IMR-90 (cell line): ENCODE data around the gene SYCE3. TPM values are rescaled to one million over a fixed set of nuclear protein-coding genes. Genes with fewer than 3 reads are reported as not detected.

Experiments used
- ATAC-seq: fragments of 200-7000 bp; cut with Tn5 transposase; 2 replicates; pipeline ENCODE4 v1.9.1; 2020; ENCODE audit warnings: low read depth, mild to moderate bottlenecking, moderate library complexity
- BruUV-seq: library from RNA; stranded (reverse); fragments of 400-500 nt; replicated peaks from 2 replicates; lab custom pipeline; 2021; lab: Mats Ljungman, UMichigan
- CTCF ChIA-PET: fragments of 300-600 bp; formaldehyde crosslinking; extraction: SDS; loops from one replicate; lab custom pipeline; 2021; ENCODE audit warnings: antibody characterized with exemption; lab: Yijun Ruan, JAX
- POLR2A ChIA-PET: fragments of 300-600 bp; sonication (Branson Sonifier 250); formaldehyde crosslinking; loops from one replicate; lab custom pipeline; 2022; ENCODE audit warnings: antibody characterized with exemption; ENCODE audit not compliant: unreplicated experiment; lab: Charles Lee
- DNase-seq: peaks from one replicate; pipeline ENCODE4 v3.0.0; 2013
- H2AFZ ChIP-seq: replicated peaks from 2 replicates; pipeline ENCODE3; 2013; ENCODE audit warnings: low read length, mild to moderate bottlenecking; ENCODE audit not compliant: poor library complexity
- H2AK5ac ChIP-seq: 2 replicates; pipeline ENCODE4 v1.6.1; 2013; ENCODE audit warnings: low read depth, low read length, inconsistent platforms
- H2AK9ac ChIP-seq: replicated peaks from 2 replicates; pipeline ENCODE3; 2013; ENCODE audit warnings: mild to moderate bottlenecking, low read depth, low read length, moderate library complexity; ENCODE audit not compliant: poor library complexity
- H2BK120ac ChIP-seq: 2 replicates; pipeline ENCODE4 v1.6.1; 2013; ENCODE audit warnings: low read depth, low read length, inconsistent platforms
- H2BK15ac ChIP-seq: 3 replicates; pipeline ENCODE4 v1.6.1; 2013; ENCODE audit warnings: low read depth, low read length, inconsistent platforms
- H2BK20ac ChIP-seq: 2 replicates; pipeline ENCODE4 v1.6.1; 2013; ENCODE audit warnings: low read depth, mild to moderate bottlenecking, inconsistent platforms, low read length, moderate library complexity
- H2BK5ac ChIP-seq: 2 replicates; pipeline ENCODE4 v1.6.1; 2013; ENCODE audit warnings: mild to moderate bottlenecking, low read depth, low read length, inconsistent platforms; ENCODE audit not compliant: poor library complexity, severe bottlenecking
- H3K14ac ChIP-seq: replicated peaks from 2 replicates; pipeline ENCODE4 v1.6.1; 2013; ENCODE audit warnings: low read depth, low read length, inconsistent platforms
- H3K18ac ChIP-seq: 2 replicates; pipeline ENCODE4 v1.6.1; 2013; ENCODE audit warnings: low read depth, low read length, control low read depth
- H3K23ac ChIP-seq: 2 replicates; pipeline ENCODE4 v1.6.1; 2013; ENCODE audit warnings: low read depth, low read length, inconsistent platforms
- H3K27ac ChIP-seq: 2 replicates; pipeline ENCODE4 v1.5.1; 2013; ENCODE audit warnings: mild to moderate bottlenecking, control low read depth, low read length; ENCODE audit not compliant: insufficient read depth
- H3K27me3 ChIP-seq: 2 replicates; pipeline ENCODE4 v1.6.1; 2013; ENCODE audit warnings: low read length; ENCODE audit not compliant: control insufficient read depth, insufficient read depth
- H3K36me3 ChIP-seq: 2 replicates; pipeline ENCODE4 v1.6.1; 2013; ENCODE audit warnings: low read length, mixed read lengths; ENCODE audit not compliant: control insufficient read depth, insufficient read depth
- H3K4ac ChIP-seq: 2 replicates; pipeline ENCODE4 v1.6.1; 2013; ENCODE audit warnings: low read depth, low read length, inconsistent platforms
- H3K4me1 ChIP-seq: 2 replicates; pipeline ENCODE4 v1.6.1; 2013; ENCODE audit warnings: low read length, mixed read lengths; ENCODE audit not compliant: control insufficient read depth, insufficient read depth
- H3K4me2 ChIP-seq: 2 replicates; pipeline ENCODE4 v1.6.1; 2013; ENCODE audit warnings: low read depth, mild to moderate bottlenecking, control low read depth, low read length, moderate library complexity
- H3K4me3 ChIP-seq: 2 replicates; pipeline ENCODE4 v1.5.1; 2013; ENCODE audit warnings: low read depth, mild to moderate bottlenecking, control low read depth, low read length, moderate library complexity; ENCODE audit not compliant: insufficient read depth
- H3K56ac ChIP-seq: 2 replicates; pipeline ENCODE4 v1.6.1; 2013; ENCODE audit warnings: low read length, inconsistent platforms; ENCODE audit not compliant: insufficient read depth; ENCODE audit errors: extremely low read depth
- H3K79me1 ChIP-seq, 2 experiments: 2 replicates each; pipeline ENCODE4 v1.6.1; 2013; ENCODE audit warnings: low read length in 2 of 2, inconsistent platforms in 1 of 2, low read depth in 1 of 2
- H3K9ac ChIP-seq: 2 replicates; pipeline ENCODE4 v1.6.1; 2013; ENCODE audit warnings: low read depth, low read length, control low read depth
- H3K9me1 ChIP-seq: 2 replicates; pipeline ENCODE4 v1.6.1; 2013; ENCODE audit warnings: low read length, inconsistent platforms; ENCODE audit not compliant: insufficient read depth
- H3K9me3 ChIP-seq: 2 replicates; pipeline ENCODE4 v1.6.1; 2013; ENCODE audit warnings: low read length; ENCODE audit not compliant: control insufficient read depth, insufficient read depth
- H4K20me1 ChIP-seq: 2 replicates; pipeline ENCODE4 v1.6.1; 2013; ENCODE audit warnings: low read length, inconsistent platforms; ENCODE audit not compliant: insufficient read depth
- H4K5ac ChIP-seq: 2 replicates; pipeline ENCODE4 v1.6.1; 2013; ENCODE audit warnings: mild to moderate bottlenecking, low read depth, low read length, control low read depth
- H4K8ac ChIP-seq, 2 experiments: 2 replicates each; pipeline ENCODE4 v1.6.1; 2013; ENCODE audit warnings: low read depth in 2 of 2, low read length in 2 of 2, control low read depth in 1 of 2, inconsistent platforms in 1 of 2
- H4K91ac ChIP-seq: 2 replicates; pipeline ENCODE4 v1.6.1; 2013; ENCODE audit warnings: low read depth, low read length, inconsistent platforms; ENCODE audit not compliant: insufficient read depth
- BHLHE40 ChIP-seq: fragments of 150-350 bp; IDR thresholded peaks from 2 replicates; pipeline ENCODE4 v1.6.1; 2016; ENCODE audit warnings: mild to moderate bottlenecking, low read depth, low read length
- FOS ChIP-seq: fragments of 150-350 bp; IDR thresholded peaks from 2 replicates; pipeline ENCODE4 v1.6.1; 2016; ENCODE audit warnings: low read depth, low read length
- MAFK ChIP-seq: IDR thresholded peaks from 2 replicates; pipeline ENCODE4 v1.6.1; 2012; ENCODE audit warnings: low read depth, low read length, improper control_type of control experiment
- RAD21 ChIP-seq: IDR thresholded peaks from 2 replicates; pipeline ENCODE4 v1.6.1; 2012; ENCODE audit warnings: low read length, improper control_type of control experiment
- SMC3 ChIP-seq: fragments of 150-350 bp; IDR thresholded peaks from 2 replicates; pipeline ENCODE4 v1.6.1; 2016; ENCODE audit warnings: low read depth, mild to moderate bottlenecking, antibody characterized with exemption, low read length, moderate library complexity
- WGBS, 2 experiments: methylation state at CpG; one replicate each; pipeline versions ENCODE4 v1.1.5 to v1.1.7; 2013; ENCODE audit warnings: missing lambda C conversion rate in 2 of 2; ENCODE audit not compliant: insufficient read length in 1 of 2; ENCODE audit errors: extremely low coverage in 2 of 2; 5-methylcytosine and 5-hydroxymethylcytosine counted together
- dilution Hi-C: fragments of 300-500 bp; cut with HindIII; formaldehyde crosslinking; loops from one replicate; pipeline ENCODE4 v1.14.3; 2018; ENCODE audit warnings: low sequenced_read_pairs; ENCODE audit not compliant: unreplicated experiment
- in situ Hi-C: fragments of 300-500 bp; cut with MboI; formaldehyde crosslinking; loops from 3 replicates; pipeline ENCODE4 v1.14.3; 2019; ENCODE audit warnings: low sequenced_read_pairs, inconsistent platforms, mixed read lengths
- intact Hi-C: fragments of 100-400 bp; cut with micrococcal nuclease; formaldehyde crosslinking; loops from 2 replicates; pipeline ENCODE4 v1.10.0; 2022
- polyA plus RNA-seq, 3 experiments: library from polyadenylated mRNA; depleted of rRNA; stranded (reverse); fragments of >200 nt; gene quantifications; 2 replicates each; pipeline ENCODE4 v1.2.3, GENCODE V29; 2012; ENCODE audit warnings: low replicate concordance in 1 of 3
- total RNA-seq: library from RNA; depleted of rRNA; stranded (reverse); fragments of >200 nt; gene quantifications from 2 replicates; pipeline ENCODE4 v1.2.3, GENCODE V29; 2012
- TF ChIP-seq, protein P1 (sequence below): fragments of 150-350 bp; IDR thresholded peaks from 2 replicates; pipeline ENCODE4 v1.6.1; 2017; ENCODE audit warnings: mild to moderate bottlenecking, antibody characterized with exemption, low read length, low read depth

Gene SYCE3
- total and polyA plus RNA-seq, 2 of the 4 experiments (the other 2 are of a cell fraction): not detected

DNA sequence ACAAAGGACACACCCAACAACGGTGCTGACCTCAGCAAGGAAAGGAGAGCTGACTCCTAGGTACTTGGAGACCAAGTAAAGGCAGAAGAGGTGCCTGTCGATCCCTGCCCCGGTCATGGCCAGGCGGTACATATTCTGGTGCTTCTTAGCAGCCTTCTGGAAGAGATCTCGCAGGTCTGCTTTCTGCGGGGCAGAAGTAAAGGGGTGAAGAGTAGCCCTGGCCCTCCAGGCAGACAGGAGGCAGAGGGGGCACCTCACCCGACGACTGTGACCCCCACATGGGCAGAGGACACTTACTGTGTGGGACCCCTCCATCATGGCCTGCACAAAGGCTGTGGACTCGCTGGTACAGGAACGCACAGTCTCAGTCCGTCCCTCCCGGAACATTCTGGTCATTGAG, 8.1 kb upstream of the SYCE3 start:
- Histone ChIP-seq H3K14ac (no peak overlapping the region), H3K9me1 (no peaks in the 10 kb centered on the region), H3K23ac (no peak overlapping the region), H3K4me2 (no peak overlapping the region), H2BK5ac (no peak overlapping the region), H3K9me3 (no peaks in the 10 kb centered on the region), H2BK120ac (no peak overlapping the region), H2AFZ (no peak overlapping the region), H3K4me3 (no peak overlapping the region), H3K27me3 (0 out of 2 replicates have a peak, but pooled peaks cover 3% of the 10 kb centered on the region), H4K5ac (no peak overlapping the region), H3K9ac (no peak overlapping the region), H3K18ac (no peak overlapping the region), H4K91ac (no peak overlapping the region), H3K56ac (no peak overlapping the region), H2AK5ac (no peak overlapping the region), H3K27ac (no peak overlapping the region), H3K79me1 (no peaks in the 10 kb centered on the region), H3K36me3 (no peaks in the 10 kb centered on the region; the same call in 1 of the 2 replicates), H4K20me1 (no peaks in the 10 kb centered on the region), H2BK15ac (no peak overlapping the region), H3K4ac (no peak overlapping the region), H2BK20ac (no peak overlapping the region), H4K8ac (no peak overlapping the region), H2AK9ac (no peak overlapping the region), H3K4me1 (no peaks in the 10 kb centered on the region)
- WGBS, 2 experiments: 87% methylated on average over 9 of the region's 12 CpGs; no CpG with 5 or more reads in 1 of the 2 experiments
- no peak for TF ChIP-seq RAD21
- no peak for TF ChIP-seq MAFK
- no peak for TF ChIP-seq BHLHE40
- no peak for TF ChIP-seq FOS
- TF ChIP-seq SMC3: no peak
- TF ChIP-seq, protein P1, sequence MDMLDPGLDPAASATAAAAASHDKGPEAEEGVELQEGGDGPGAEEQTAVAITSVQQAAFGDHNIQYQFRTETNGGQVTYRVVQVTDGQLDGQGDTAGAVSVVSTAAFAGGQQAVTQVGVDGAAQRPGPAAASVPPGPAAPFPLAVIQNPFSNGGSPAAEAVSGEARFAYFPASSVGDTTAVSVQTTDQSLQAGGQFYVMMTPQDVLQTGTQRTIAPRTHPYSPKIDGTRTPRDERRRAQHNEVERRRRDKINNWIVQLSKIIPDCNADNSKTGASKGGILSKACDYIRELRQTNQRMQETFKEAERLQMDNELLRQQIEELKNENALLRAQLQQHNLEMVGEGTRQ: no peak
- dilution Hi-C loops (no loop called here), in situ Hi-C loops (no loop called here), intact Hi-C loops (no loop called here)
- no TSS peak for BruUV-seq
- ChIA-PET POLR2A (no interaction called here), CTCF (no interaction called here)
- DNase-seq (no peak), ATAC-seq (no peak)
